HuH-7 (cell line): ENCODE measurements around the gene FMO1.
"Not testable (repeated sequence)": the region's sequence is repeated elsewhere in the genome, so short reads cannot be mapped to it uniquely, and the experiment has no call there.

Source experiments
- DNase-seq: peaks from one replicate; pipeline ENCODE4 v3.0.0; 2011; ENCODE audit warnings: low spot score

FMO1 gene

GRCh38 chr1:171280599-171280998 is 32.3 kb downstream of the FMO1 start:
- no peak for DNase-seq

- no peak for DNase-seq
Observed at GRCh38 chr1:171286032-171286705, 37.9 kb downstream of the FMO1 start.

- no peak for DNase-seq
Observed at GRCh38 chr1:171290621-171291020, 42.3 kb downstream of the FMO1 start.

GRCh38 chr1:171292799-171293198 is 44.5 kb downstream of the FMO1 start:
- no peak for DNase-seq

- not testable (repeated sequence) for DNase-seq
Observed at GRCh38 chr1:171295383-171295782, 47.1 kb downstream of the FMO1 start.

GRCh38 chr1:171295821-171296220 is 47.5 kb downstream of the FMO1 start:
- DNase-seq = no peak

- no peak for DNase-seq
Observed at GRCh38 chr1:171296897-171297296, 48.6 kb downstream of the FMO1 start.

- DNase-seq = no peak
Observed at GRCh38 chr1:171298696-171299095, 50.4 kb downstream of the FMO1 start.

GRCh38 chr1:171299342-171299741 is 51.0 kb downstream of the FMO1 start:
- DNase-seq = no peak

- DNase-seq = no peak
Observed at GRCh38 chr1:171300401-171300800, 52.1 kb downstream of the FMO1 start.

GRCh38 chr1:171310661-171311087 is 62.4 kb downstream of the FMO1 start:
- DNase-seq = no peak

- no peak for DNase-seq
Observed at GRCh38 chr1:171311771-171312558, 63.7 kb downstream of the FMO1 start.

GRCh38 chr1:171313319-171313834 is 65.1 kb downstream of the FMO1 start:
- no peak for DNase-seq

GRCh38 chr1:171313835-171314320 is 65.6 kb downstream of the FMO1 start, which contains the start of gene FMO4:
Gene FMO4, plus strand, starts transcription at chr1:171314183. Its CDS starts 5,643 bp downstream, at chr1:171319826.
- peak; percentile 74 for DNase-seq

- DNase-seq = no peak
Observed at GRCh38 chr1:171329251-171329650, 81.0 kb downstream of the FMO1 start.

- DNase-seq = no peak
Observed at GRCh38 chr1:171334024-171334640, 85.8 kb downstream of the FMO1 start.
